ENCODE measurements around the gene PTPRU. TPM values are rescaled to one million over a fixed set of nuclear protein-coding genes. Genes with fewer than 3 reads are reported as not detected.

PTPRU gene
- total RNA-seq, 1 experiment from 2014 or later: 45.5 TPM

GRCh38 chr1:29266912-29267311 lies 30.6 kb downstream of the PTPRU start:
- Histone ChIP-seq H2BK120ac (ENCODE audit: low read depth, low read length, poor library complexity, severe bottlenecking) (no peak overlapping the region), H3K4ac (ENCODE audit: low read depth, low read length) (no peak overlapping the region), H3K9ac (ENCODE audit: extremely low read depth, insufficient read length, low read length) (no peak overlapping the region), H2BK20ac (ENCODE audit: low read depth, low read length, poor library complexity, severe bottlenecking) (no peak overlapping the region), H4K8ac (replicated peaks; ENCODE audit: insufficient read length, low read depth, low read length) (no peak overlapping the region), H2AK5ac (ENCODE audit: insufficient read length, low read length) (no peak overlapping the region), H3K14ac (ENCODE audit: insufficient read depth, low read length) (no peak overlapping the region), H3K79me2 (ENCODE audit: insufficient read depth, low read length) (no peaks in the 10 kb centered on the region), H2BK15ac (ENCODE audit: low read depth, low read length) (no peak overlapping the region), H2BK5ac (ENCODE audit: insufficient read length, low read length) (no peak overlapping the region), H4K5ac (ENCODE audit: insufficient read length, low read depth, low read length) (no peak overlapping the region), H3K18ac (ENCODE audit: insufficient read length, low read depth, low read length) (no peak overlapping the region), H3K4me2 (ENCODE audit: insufficient read depth, insufficient read length, low read length) (no peak overlapping the region), H2BK12ac (ENCODE audit: insufficient read length, low read depth, low read length) (no peak overlapping the region), H3K9me3 (ENCODE audit: control insufficient read depth, low read depth, low read length) (no peaks in the 10 kb centered on the region), H3K27me3 (ENCODE audit: insufficient read depth, low read length) (no peaks in the 10 kb centered on the region), H4K20me1 (ENCODE audit: control insufficient read depth, insufficient read depth, insufficient read length) (no peaks in the 10 kb centered on the region), H3T11ph (ENCODE audit: low read length) (no peak overlapping the region), H4K91ac (ENCODE audit: insufficient read length, low read depth, low read length) (no peak overlapping the region), H3K56ac (ENCODE audit: insufficient read length, low read depth, low read length) (no peak overlapping the region), H3K27ac (ENCODE audit: insufficient read length, low read depth, low read length) (no peak overlapping the region), H3K79me1 (ENCODE audit: insufficient read depth, low read depth, low read length, poor library complexity, severe bottlenecking) (no peaks in the 10 kb centered on the region), H2AFZ (ENCODE audit: low read length) (no peak overlapping the region), H3K4me1 (ENCODE audit: insufficient read depth, low read length) (peaks cover 8% of the 10 kb centered on the region), H3K23me2 (ENCODE audit: insufficient read length, low read depth, low read length, poor library complexity, severe bottlenecking) (no peaks in the 10 kb centered on the region), H3K23ac (ENCODE audit: insufficient read length, low read depth, low read length) (no peak overlapping the region)
- Mint-ChIP-seq H3K27ac (no peak overlapping the region), H3K27me3 (ENCODE audit: low read depth) (no peaks in the 10 kb centered on the region), H3K4me1 (peaks cover 15 to 19% of the 10 kb centered on the region in 2 experiments), H3K4me3 (no peak overlapping the region; a peak in 1 of 5 replicates), H3K9me3 (peaks cover 3% of the 10 kb centered on the region in 2 experiments; a peak in 3 of 5 replicates), H3K36me3 (ENCODE audit: insufficient read depth in 1 of 3, low read depth in 3 of 3) (peaks cover 8 to 23% (median 17%) of the 10 kb centered on the region in 3 experiments)
- no CpG with 5 or more reads among the region's 3 CpGs for WGBS (ENCODE audit: extremely low coverage, insufficient read length, low lambda C conversion rate)
- TF ChIP-seq, protein P1, sequence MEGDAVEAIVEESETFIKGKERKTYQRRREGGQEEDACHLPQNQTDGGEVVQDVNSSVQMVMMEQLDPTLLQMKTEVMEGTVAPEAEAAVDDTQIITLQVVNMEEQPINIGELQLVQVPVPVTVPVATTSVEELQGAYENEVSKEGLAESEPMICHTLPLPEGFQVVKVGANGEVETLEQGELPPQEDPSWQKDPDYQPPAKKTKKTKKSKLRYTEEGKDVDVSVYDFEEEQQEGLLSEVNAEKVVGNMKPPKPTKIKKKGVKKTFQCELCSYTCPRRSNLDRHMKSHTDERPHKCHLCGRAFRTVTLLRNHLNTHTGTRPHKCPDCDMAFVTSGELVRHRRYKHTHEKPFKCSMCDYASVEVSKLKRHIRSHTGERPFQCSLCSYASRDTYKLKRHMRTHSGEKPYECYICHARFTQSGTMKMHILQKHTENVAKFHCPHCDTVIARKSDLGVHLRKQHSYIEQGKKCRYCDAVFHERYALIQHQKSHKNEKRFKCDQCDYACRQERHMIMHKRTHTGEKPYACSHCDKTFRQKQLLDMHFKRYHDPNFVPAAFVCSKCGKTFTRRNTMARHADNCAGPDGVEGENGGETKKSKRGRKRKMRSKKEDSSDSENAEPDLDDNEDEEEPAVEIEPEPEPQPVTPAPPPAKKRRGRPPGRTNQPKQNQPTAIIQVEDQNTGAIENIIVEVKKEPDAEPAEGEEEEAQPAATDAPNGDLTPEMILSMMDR (conservative IDR thresholded peaks at IDR 0.05): no peak
- no peak for DNase-seq

Measured in H9 (cell line).